Suppressor macrophage (primary cell): Measurements from ENCODE around the gene MCCC1.
"Not testable (repeated sequence)": the region's sequence is repeated elsewhere in the genome, so short reads cannot be mapped to it uniquely, and the experiment has no call there.

ENCODE experiments used
- DNase-seq, 4 experiments: peaks; one replicate each; pipeline ENCODE4 v3.0.0-alpha.2; 2020 to 2022

MCCC1 gene

GRCh38 chr3:183044547-183045229 lies 54.6 kb downstream of the MCCC1 start:
- no peak for DNase-seq

DNA sequence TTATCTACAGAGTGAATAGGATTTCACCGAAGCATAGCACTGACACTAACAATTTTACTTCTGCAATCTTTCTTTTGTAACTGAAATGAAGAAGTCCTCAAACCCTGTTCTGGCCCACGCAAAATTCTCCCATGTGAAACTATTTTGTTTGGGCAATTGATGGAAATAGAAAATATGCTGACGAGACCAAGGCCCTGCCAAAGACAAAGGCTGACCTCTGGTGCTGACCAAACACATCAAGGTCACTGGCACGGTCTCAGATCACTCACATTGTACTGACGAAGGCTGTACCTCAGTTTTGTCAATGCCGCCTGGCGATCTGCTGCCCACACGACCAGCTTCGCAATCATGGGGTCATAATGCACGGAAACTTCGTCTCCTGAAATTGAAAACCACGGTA lies 60.5 kb downstream of the MCCC1 start:
- DNase-seq: peak; percentile 22 to 51 (median 36)

- DNase-seq: no peak
Observed at GRCh38 chr3:183038221-183038620, 61.1 kb downstream of the MCCC1 start.

GRCh38 chr3:183033746-183034145 lies 65.5 kb downstream of the MCCC1 start:
- DNase-seq: no peak

- DNase-seq: no peak
Observed at GRCh38 chr3:183032880-183033555, 66.3 kb downstream of the MCCC1 start.

GRCh38 chr3:183031826-183032225 lies 67.5 kb downstream of the MCCC1 start:
- DNase-seq: no peak

DNA sequence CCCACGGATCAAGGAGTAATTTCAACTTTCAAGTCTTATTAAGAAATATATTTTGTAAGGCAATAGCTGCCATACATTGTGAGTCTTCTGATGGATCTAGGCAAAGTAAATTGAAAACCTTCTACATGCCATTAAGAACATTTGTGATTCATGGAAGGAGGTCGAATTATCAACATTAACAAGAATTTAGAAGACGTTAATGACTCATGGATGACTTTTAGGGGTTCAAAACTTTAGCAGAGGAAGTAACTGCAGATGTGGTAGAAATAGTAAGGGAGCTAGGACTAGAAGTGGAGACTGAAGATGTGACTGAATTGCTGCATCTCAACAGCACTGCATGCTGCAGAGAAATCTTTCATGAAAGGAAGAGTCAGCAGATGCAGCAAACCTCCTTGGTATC lies 70.9 kb downstream of the MCCC1 start:
- DNase-seq: no peak

DNA sequence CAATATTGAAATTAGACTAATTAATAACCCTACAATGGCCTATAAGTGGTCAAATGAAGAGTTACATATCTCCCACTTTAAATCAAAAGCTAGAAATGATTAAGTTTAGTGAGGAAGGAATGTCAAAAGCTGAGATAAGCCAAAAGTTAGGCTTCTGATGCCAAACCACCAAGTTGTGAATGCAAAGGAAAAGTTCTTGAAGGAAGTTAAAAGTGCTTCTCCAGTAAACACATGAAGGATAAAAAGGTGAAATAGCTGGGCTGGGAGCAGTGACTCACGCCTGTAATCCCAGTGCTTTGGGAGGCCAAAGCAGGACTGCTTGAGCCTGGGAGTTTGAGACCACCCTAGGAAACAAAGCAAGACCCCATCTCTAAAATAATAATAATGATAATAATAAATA lies 72.0 kb downstream of the MCCC1 start:
- DNase-seq: no peak

GRCh38 chr3:183022936-183023516 lies 76.3 kb downstream of the MCCC1 start:
- no peak for DNase-seq

DNA sequence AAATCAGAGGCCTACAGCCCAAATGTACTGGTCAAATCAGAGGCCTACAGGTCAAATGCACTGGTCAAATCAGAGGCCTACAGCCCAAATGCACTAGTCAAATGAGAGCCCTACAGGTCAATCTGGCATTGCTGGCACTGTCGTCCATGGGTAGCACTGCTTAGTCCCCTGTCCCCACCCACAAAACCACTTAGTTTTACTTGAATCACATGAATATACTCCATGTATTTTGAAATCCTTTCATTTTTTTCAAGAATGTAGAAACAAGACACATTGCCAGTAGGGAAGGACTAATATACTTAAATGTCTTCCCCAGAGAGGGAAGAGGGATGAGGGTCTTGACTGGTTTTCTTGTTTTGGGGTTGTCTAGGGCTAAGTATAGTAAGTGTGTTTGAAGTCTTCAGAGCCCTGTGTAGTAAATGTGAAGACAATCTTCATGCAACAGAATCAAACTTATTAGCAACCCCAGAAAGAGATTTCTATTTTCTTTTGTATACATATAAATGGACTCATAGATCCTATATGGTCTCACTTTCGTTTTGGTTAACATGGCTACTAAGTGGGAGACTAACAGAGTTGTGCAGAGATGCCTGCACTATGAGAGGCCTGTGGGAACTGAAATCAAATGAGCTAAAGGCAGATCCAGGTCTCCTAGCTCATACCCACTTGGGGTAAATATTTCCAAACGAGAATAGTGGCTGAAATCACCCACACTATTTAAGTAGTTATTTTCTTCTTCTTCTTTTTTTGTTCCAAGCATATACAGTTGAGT lies 80.7 kb downstream of the MCCC1 start:
- no peak for DNase-seq

DNA sequence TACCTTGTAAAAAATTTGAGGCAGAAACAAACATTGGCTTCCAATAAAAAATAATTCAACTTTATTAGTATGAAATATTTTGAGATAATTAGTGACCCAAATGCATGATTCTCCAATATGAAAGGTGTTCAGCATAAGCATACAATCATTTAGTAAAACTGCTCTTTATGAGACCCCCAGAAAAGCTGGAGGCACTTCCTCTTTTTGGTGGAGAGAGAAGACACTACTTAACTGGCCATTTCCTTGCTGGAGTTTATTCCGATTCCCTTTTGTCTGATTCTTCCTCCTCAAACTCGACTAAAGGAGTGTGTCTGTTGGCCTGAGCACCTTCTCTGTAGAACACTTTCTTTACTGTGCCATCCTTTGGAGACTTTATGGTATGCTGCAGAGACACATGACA lies 84.1 kb downstream of the MCCC1 start:
- no peak for DNase-seq

- peak; percentile 11 to 37 (median 23) for DNase-seq
Observed at GRCh38 chr3:183013856-183014255, 85.4 kb downstream of the MCCC1 start.

DNA sequence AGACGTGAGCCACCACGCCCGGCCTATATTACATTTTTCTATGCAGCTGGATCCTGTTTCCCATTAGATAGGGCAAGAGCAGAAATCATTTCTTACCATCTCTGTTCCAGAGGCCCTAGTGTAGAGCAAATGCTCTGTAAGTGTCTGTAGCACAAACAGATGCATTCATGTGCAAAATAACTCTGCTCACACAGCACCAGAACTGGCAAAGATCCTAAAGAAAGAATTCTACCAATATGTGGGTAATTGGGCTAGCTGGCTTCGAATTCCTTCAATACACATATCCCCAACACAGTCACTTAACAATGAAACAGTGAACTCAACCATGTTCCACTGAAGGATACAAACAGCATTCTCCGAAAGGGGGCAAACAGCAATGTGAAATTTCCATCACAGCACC lies 86.2 kb downstream of the MCCC1 start:
- no peak for DNase-seq

DNA sequence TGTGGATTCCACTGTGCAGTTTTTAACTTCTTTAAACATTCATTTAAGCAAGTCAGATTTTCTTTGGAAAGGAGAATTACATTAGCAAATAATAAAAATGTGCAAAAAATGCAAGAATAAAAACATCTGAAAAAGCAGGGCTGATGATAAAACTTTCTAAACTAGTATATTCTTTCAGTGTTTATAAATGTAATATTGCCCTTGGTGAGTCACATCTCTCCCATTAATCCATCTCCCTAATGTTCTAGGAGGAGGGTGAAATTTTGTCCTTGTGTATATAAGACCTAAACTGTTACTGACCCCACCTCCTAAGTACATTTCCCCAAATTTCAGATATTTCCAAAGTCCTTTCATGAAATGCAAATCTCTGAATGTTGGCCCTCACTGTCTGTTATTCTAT lies 90.5 kb downstream of the MCCC1 start:
- no peak for DNase-seq

DNA sequence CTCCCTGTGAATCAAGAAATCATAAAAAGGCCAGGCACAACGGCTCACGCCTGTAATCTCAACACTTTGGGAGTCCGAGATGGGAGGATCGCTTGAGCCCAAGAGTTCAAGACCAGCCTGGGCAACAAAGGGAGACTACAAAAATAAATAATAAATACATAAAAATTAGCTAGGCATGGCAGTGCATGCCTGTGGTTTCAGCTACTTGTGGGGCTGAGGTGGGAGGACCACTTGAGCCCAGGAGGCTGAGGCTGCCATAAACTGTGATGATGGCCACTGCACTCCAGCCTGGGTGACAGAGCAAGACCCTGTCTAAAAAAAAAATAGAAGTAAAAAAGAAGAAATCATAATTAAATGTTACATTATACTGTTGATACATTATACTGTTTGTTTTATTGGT lies 91.0 kb downstream of the MCCC1 start:
- no peak for DNase-seq

GRCh38 chr3:183006396-183007002 lies 92.8 kb downstream of the MCCC1 start:
- no peak for DNase-seq

DNA sequence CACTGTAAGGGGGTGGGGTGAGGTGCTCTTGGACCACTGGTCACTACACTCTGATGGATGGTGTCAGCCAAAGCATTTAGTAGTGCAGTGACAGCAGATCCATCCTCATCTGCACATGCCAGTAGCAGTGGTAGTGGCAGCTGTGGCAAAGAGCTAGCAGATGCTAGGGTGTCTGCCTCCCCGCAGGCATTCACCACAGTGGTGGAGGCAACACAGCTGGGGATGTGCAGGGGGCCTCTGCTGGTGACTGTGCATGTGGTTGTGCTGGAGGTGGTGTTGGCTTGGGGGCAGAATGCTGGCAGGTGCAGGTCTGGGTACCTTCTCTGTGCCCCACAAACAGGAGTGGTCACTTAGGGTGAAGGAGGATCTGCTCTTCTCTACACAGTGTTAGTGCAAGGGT lies 99.5 kb downstream of the MCCC1 start:
- DNase-seq: no peak

- DNase-seq: not testable (repeated sequence)
Observed at GRCh38 chr3:182993486-182994201, 105.7 kb downstream of the MCCC1 start.

GRCh38 chr3:182989566-182989965 lies 109.7 kb downstream of the MCCC1 start:
- no peak for DNase-seq

- no peak for DNase-seq
Observed at GRCh38 chr3:182986021-182986420, 113.3 kb downstream of the MCCC1 start.

- DNase-seq: no peak
Observed at GRCh38 chr3:182983876-182984275, 115.4 kb downstream of the MCCC1 start.

DNA sequence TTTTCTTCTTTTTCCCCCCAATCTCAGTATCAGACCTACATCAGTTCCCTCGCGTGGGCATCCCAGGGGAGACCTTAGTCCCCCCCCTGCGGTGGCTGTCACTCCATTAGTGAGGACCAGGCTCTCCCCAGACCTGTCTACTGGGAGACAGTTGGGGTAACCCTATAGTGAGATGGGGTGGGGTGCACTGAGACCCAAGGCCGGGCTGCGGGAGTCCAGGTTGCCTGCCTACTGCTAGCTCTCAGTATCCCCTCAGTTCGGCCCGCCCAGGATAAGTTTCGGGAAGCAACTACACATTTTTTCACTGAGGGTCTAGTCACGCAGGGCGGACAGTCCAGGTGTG lies 118.3 kb downstream of the MCCC1 start:
- DNase-seq: no peak
